GM12878 (cell line): ENCODE measurements around the gene CAB39.

Experiments
- BMI1 ChIP-seq: fragments of 450-650 bp; IDR thresholded peaks from 2 replicates; pipeline ENCODE4 v1.6.1; 2016; ENCODE audit warnings: mild to moderate bottlenecking, moderate library complexity, borderline replicate concordance
- CTCF ChIP-seq, 3 experiments: IDR thresholded peaks in 2 of 3; conservative IDR thresholded peaks in 1 of 3; 2 replicates each; pipeline ENCODE4 v1.5.1; 2011; ENCODE audit warnings: low read depth in 3 of 3, low read length in 3 of 3, mild to moderate bottlenecking in 3 of 3, control low read depth in 2 of 3, moderate library complexity in 2 of 3, inconsistent platforms in 1 of 3, mixed read lengths in 1 of 3; ENCODE audit not compliant: control insufficient read depth in 2 of 3, insufficient read depth in 1 of 3; ENCODE audit errors: extremely low read depth in 1 of 3
- EP300 ChIP-seq, 2 experiments: fragments of 150-350 bp in 1 of 2; IDR thresholded peaks; 2 replicates each; pipeline ENCODE4 v1.6.1; 2011 to 2012; ENCODE audit warnings: low read depth in 2 of 2, low read length in 2 of 2, borderline replicate concordance in 1 of 2, improper control_type of control experiment in 1 of 2, inconsistent platforms in 1 of 2; ENCODE audit not compliant: control insufficient read depth in 1 of 2
- EZH2 ChIP-seq: IDR thresholded peaks from 2 replicates; pipeline ENCODE4 v1.6.1; 2012; ENCODE audit warnings: low read depth, mild to moderate bottlenecking, control low read depth, inconsistent platforms, low read length, borderline replicate concordance; ENCODE audit not compliant: control insufficient read depth
- MAX ChIP-seq: IDR thresholded peaks from 2 replicates; pipeline ENCODE4 v1.6.1; 2012; ENCODE audit warnings: low read depth, low read length, improper control_type of control experiment
- RCOR1 ChIP-seq: conservative IDR thresholded peaks from 2 replicates; pipeline ENCODE4 v1.6.1; 2012; ENCODE audit warnings: low read depth, low read length, improper control_type of control experiment
- SIX5 ChIP-seq: IDR thresholded peaks from 2 replicates; pipeline ENCODE4 v1.6.1; 2011; ENCODE audit warnings: mild to moderate bottlenecking, low read depth, low read length, moderate library complexity; ENCODE audit not compliant: severe bottlenecking
- SPI1 ChIP-seq: IDR thresholded peaks from 2 replicates; pipeline ENCODE4 v1.6.1; 2011; ENCODE audit warnings: low read depth, mild to moderate bottlenecking, low read length, moderate library complexity, borderline replicate concordance; ENCODE audit not compliant: insufficient read depth
- SREBF1 ChIP-seq: IDR thresholded peaks from 2 replicates; pipeline ENCODE4 v1.6.1; 2012; ENCODE audit warnings: mild to moderate bottlenecking, low read length
- TAF1 ChIP-seq: IDR thresholded peaks from 2 replicates; pipeline ENCODE4 v1.6.1; 2011; ENCODE audit warnings: mild to moderate bottlenecking, low read depth, low read length, borderline replicate concordance
- TCF12 ChIP-seq: IDR thresholded peaks from 2 replicates; pipeline ENCODE4 v1.6.1; 2011; ENCODE audit warnings: low read depth, mild to moderate bottlenecking, low read length
- TF ChIP-seq, protein P1 (sequence below): IDR thresholded peaks from 2 replicates; pipeline ENCODE4 v1.6.1; 2012; ENCODE audit warnings: mild to moderate bottlenecking, low read depth, low read length

- TF ChIP-seq EP300 (IDR thresholded peaks at IDR 0.05; ENCODE audit: borderline replicate concordance in 1 of 2, control insufficient read depth in 1 of 2, low read depth in 2 of 2, low read length in 2 of 2): no peak
- TF ChIP-seq SREBF1: no peak
- TF ChIP-seq SPI1: no peak
- no peak for TF ChIP-seq MAX
- TF ChIP-seq, protein P1, sequence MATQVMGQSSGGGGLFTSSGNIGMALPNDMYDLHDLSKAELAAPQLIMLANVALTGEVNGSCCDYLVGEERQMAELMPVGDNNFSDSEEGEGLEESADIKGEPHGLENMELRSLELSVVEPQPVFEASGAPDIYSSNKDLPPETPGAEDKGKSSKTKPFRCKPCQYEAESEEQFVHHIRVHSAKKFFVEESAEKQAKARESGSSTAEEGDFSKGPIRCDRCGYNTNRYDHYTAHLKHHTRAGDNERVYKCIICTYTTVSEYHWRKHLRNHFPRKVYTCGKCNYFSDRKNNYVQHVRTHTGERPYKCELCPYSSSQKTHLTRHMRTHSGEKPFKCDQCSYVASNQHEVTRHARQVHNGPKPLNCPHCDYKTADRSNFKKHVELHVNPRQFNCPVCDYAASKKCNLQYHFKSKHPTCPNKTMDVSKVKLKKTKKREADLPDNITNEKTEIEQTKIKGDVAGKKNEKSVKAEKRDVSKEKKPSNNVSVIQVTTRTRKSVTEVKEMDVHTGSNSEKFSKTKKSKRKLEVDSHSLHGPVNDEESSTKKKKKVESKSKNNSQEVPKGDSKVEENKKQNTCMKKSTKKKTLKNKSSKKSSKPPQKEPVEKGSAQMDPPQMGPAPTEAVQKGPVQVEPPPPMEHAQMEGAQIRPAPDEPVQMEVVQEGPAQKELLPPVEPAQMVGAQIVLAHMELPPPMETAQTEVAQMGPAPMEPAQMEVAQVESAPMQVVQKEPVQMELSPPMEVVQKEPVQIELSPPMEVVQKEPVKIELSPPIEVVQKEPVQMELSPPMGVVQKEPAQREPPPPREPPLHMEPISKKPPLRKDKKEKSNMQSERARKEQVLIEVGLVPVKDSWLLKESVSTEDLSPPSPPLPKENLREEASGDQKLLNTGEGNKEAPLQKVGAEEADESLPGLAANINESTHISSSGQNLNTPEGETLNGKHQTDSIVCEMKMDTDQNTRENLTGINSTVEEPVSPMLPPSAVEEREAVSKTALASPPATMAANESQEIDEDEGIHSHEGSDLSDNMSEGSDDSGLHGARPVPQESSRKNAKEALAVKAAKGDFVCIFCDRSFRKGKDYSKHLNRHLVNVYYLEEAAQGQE: no peak
- TF ChIP-seq CTCF (IDR thresholded peaks at IDR 0.05 in 2 of 3, conservative IDR thresholded peaks at IDR 0.05 in 1 of 3; ENCODE audit: control insufficient read depth in 2 of 3, extremely low read depth in 1 of 3, insufficient read depth in 1 of 3, low read depth in 3 of 3, low read length in 3 of 3): no peak
- no peak for TF ChIP-seq EZH2
- no peak for TF ChIP-seq TCF12
- no peak for TF ChIP-seq TAF1
- no peak for TF ChIP-seq RCOR1
- TF ChIP-seq SIX5: no peak
- no peak for TF ChIP-seq BMI1
Measured at GRCh38 chr2:230868947-230869913, 156.6 kb downstream of the CAB39 start.
